G401 (cell line): ENCODE data around the gene TMEM14A. TPM values are rescaled to one million over a fixed set of nuclear protein-coding genes. Genes with fewer than 3 reads are reported as not detected.
"Not testable (repeated sequence)": the region's sequence is repeated elsewhere in the genome, so short reads cannot be mapped to it uniquely, and the experiment has no call there.

Source experiments
- DNase-seq: peaks from one replicate; pipeline ENCODE4 v3.0.0-alpha.2; 2015; ENCODE audit warnings: low spot score
- in situ Hi-C: cut with HindIII; loops from 2 replicates; pipeline ENCODE4 v1.10.0; 2016; ENCODE audit warnings: low sequenced_read_pairs, mixed read lengths
- total RNA-seq: library from RNA; depleted of rRNA; stranded (reverse); fragments of >200 nt; shearing (Covaris generic); gene quantifications from 2 replicates; pipeline ENCODE4 v1.2.3, GENCODE V29; 2014

Gene TMEM14A
- total RNA-seq, 1 experiment from 2014 or later, result 47.1 TPM

DNA sequence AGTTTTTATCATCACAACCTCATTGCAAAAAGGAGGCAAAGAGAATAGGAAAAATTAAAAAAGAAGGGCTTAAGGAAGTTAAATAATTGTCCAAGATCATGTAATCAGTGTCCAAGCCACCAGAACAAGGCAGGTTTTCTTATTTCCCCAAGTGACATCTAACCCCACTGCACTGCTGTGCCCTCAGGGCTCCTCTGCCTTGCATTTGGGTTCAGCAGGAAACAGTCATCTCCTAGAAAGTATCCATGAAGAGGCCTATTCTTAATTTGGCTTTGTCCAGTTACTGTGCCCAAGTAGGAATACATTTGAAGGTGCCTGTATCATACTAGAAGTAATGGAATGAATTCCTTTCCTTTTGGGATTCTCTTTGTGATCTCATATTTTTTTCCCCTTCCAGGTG lies 10.5 kb downstream of the TMEM14A start:
- in situ Hi-C loops, result no loop called here
- DNase-seq, result no peak

- DNase-seq, result no peak
- in situ Hi-C loops, result no loop called here
Observed at GRCh38 chr6:52686878-52687699, 16.2 kb downstream of the TMEM14A start.

GRCh38 chr6:52689857-52690256 lies 18.9 kb downstream of the TMEM14A start:
- in situ Hi-C loops, result no loop called here
- no peak for DNase-seq

- DNase-seq, result no peak
- in situ Hi-C loops, result no loop called here
Observed at GRCh38 chr6:52691718-52692117, 20.8 kb downstream of the TMEM14A start.

DNA sequence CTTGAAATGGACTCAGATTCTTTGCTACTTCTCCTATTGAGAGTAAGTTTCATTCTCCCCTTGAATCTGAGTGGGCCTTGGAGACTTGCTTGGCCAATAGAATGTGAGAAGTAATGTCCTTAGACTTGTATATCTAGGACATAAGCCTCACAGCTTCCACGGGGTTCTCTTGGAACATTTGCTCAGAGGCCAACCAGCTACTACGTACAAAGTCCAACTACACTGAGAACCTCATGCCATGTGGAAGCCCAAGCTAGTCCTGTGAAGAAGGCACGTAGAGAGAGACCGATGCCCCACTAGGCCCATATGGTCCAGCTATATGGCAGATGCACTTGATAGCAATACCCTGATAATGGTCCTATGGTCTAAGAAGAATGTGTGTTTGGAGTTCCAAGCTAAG lies 22.9 kb downstream of the TMEM14A start:
- in situ Hi-C loops, result no loop called here
- DNase-seq, result no peak

DNA sequence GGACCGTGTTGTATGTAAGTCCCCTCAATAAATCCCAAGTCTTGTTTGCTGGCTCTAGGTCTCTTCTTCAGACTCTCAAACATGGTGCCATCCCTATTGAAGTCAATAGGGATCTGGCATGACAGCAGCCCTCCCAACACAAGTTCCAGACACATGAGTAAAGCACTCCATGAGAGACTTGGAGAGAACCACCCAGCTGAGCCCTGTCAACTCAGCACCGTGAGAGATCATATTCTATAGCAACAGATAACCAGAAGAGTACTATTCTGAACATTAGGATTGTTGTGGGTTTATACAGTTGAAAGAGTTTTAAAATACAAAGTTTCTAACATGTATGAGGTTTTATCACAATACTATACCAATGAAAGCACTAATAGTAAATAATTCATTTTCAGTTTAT lies 23.5 kb downstream of the TMEM14A start:
- in situ Hi-C loops, result no loop called here

DNA sequence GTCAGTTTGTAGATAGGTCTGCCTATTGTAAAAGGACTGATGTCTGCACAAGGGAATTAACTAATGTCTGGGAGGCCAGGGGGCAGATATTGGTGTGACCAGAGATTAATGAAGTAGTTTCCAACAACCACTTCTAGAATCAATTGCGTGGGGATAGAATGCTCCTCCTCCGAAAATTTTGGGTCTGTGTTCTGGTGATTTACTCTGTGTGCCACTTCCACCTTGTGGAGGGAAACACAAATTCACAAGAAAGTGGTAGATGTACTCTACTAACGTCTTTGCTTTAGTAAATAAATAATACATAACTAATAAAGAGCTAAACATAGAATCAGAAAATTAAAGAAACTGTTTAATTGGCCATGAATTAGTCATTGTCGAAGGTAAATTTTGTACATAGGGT lies 25.5 kb downstream of the TMEM14A start:
- in situ Hi-C loops, result no loop called here
- no peak for DNase-seq

More for the DNA sequence above, 23.5 kb downstream of the TMEM14A start:
- DNase-seq, result no peak

- DNase-seq, result no peak
- in situ Hi-C loops, result no loop called here
Observed at GRCh38 chr6:52697903-52698302, 27.0 kb downstream of the TMEM14A start.

DNA sequence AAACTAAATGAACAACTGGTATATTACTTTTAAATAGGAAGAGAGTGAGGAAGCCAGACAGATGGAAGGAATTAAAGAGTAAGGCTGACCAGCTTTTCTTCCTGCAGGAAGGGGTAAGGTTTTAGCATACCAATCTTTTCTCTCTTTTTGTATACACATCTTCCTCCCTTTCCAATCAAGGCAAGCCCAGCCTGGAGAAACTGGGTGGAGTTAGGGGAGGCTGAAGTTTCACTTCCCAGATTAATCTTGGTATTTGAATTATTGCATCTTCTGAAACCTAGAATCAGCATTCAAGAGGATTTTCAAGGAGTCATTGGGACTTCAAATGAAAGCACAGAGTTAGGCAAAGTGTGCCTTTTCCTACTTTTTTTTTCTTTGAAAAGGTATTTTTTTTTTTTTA lies 33.1 kb downstream of the TMEM14A start:
- in situ Hi-C loops, result no loop called here
- DNase-seq, result no peak

- DNase-seq, in situ Hi-C loops: not testable (repeated sequence)
Observed at GRCh38 chr6:52704781-52705502, 34.0 kb downstream of the TMEM14A start.

DNA sequence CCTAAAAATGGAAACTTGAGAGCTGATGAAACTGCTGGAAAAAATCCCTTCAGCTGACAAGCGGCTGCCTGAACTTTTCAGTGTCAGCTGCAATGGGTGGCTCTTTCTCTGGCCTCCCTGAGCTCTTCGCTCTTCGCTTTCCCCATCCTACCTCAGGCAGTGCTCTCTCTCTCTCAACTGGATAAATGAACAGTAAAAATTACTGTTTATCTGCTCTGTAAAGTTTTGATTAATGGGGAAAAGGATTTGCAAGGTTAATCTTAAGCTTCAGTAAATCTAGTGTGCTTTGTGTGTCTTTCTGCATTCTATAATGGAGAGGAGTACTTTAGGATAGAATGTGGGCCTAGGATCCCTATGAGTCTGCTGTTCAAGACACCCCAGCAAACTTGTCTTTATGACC lies 35.1 kb downstream of the TMEM14A start:
- no peak for DNase-seq
- in situ Hi-C loops, result no loop called here

GRCh38 chr6:52707963-52708680 lies 37.2 kb downstream of the TMEM14A start:
- DNase-seq, result no peak
- in situ Hi-C loops, result no loop called here

GRCh38 chr6:52712136-52712535 lies 41.2 kb downstream of the TMEM14A start:
- in situ Hi-C loops, result no loop called here
- no peak for DNase-seq

- in situ Hi-C loops, DNase-seq: not testable (repeated sequence)
Observed at GRCh38 chr6:52714761-52715160, 43.8 kb downstream of the TMEM14A start.

GRCh38 chr6:52718550-52718949 lies 47.6 kb downstream of the TMEM14A start:
- in situ Hi-C loops, result no loop called here
- DNase-seq, result no peak

DNA sequence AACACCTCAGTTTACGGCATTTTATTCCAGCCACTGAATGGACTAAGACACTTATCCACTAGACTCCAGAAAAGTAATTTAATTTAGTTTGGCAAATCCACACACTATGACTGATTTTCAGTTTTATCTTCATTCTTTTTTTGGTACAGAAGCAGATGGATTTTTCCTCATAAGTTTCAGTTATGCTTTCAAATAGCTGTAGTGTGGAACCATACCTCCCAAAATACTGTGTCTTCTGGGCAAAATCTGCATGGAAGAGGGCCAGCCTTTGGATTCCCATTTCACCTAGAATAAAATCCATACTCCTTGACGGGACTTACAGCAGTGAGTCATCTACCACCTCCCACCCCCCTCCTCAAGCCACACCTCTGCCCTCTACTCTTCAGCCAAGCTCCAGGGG lies 49.4 kb downstream of the TMEM14A start:
- in situ Hi-C loops, result no loop called here
- no peak for DNase-seq

- in situ Hi-C loops, result no loop called here
- DNase-seq, result no peak
Observed at GRCh38 chr6:52724042-52724405, 53.1 kb downstream of the TMEM14A start.

DNA sequence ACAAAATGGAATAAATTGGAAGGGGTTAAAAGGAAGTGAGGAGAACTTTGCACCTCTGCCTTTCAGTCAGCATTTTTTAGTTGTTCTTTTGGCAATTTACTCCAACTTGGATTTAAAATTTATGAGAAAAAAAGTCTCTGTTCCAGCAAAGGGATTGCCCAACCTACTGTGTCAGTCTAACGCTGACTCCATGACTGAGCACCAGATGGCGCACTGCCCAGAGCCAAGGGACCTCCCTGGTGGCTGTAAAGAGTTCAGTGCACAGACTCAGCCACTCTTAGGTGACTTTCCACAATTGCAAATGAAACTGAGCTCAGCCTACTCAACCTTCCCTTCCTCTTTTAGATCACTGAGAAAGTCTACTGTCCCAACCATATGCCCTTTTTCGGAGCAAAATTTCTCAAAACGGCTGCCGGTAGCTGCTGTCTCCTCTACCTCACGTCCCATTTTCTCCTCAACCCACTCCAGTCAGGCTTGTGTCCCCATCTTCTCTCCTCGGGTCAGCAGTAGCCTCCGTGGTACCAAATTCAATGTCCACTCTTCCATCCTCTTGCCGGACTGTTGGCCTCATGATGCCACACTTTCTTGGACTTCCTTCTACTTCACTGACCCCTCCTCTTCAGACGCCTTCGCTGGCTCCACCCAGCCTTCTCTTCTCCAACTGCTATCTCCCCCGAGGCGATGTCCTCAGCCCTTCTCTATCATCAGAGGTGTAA lies 53.7 kb downstream of the TMEM14A start:
- peak; percentile 27 for DNase-seq
- in situ Hi-C loops, result no loop called here

DNA sequence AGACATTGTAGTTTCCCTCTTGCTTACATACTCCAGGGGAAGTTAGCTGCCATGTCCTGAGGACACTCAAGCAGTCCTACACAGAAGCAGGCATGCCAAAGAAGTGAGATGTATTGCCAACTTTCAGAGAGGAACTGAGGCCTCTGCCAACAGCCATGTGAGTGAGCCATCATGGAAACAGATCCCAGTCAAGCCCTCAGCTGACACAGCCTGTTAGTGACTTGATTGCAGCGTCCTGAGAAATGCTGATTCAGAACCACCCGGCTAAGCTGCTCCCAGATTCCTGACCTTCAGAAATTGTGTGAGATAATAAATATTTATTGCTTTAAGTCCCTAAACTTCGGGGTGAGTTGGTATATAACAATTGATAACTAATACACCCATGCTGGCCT lies 54.2 kb downstream of the TMEM14A start:
- in situ Hi-C loops, result no loop called here
- no peak for DNase-seq
